ENCODE data around the gene MACROH2A2.
A peak's percentile ranks its signal among the peaks of the same experiment; 100 is the strongest.

MACROH2A2 gene

DNA sequence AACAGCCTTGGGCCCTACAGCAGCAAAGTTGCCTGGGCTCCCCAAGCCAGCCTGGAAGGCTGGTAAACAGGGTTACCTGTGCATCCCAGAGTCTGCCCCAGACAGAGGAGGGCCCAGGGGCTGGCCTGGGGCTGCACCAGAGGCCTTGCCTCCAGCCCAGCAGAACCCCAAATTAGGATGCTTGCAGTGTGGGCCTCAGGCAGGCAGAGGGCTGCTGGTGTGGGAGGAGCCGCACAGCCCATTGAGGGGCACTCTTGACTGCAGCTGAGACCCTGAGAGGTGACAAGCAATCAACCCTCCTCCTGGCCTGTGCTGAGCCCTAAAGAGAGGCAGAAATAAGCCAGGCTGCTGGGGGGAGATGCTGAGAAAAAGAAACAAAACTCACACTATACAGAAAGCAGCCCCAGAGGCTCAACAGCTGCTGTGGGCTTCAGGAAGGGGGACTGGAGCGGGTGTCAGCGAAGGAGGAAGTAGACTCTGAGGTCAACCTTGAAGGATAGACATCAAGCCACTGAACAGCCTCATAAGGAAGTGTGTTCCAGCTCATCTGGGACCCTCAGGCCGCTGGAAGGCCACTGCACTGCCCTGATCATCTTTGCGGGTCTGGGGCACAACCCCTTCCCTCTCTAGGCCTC, 73.4 kb downstream of the MACROH2A2 start:
- no peak for FAIRE-seq
- no peak for DNase-seq (ENCODE audit: insufficient read length, low spot score)

DNA sequence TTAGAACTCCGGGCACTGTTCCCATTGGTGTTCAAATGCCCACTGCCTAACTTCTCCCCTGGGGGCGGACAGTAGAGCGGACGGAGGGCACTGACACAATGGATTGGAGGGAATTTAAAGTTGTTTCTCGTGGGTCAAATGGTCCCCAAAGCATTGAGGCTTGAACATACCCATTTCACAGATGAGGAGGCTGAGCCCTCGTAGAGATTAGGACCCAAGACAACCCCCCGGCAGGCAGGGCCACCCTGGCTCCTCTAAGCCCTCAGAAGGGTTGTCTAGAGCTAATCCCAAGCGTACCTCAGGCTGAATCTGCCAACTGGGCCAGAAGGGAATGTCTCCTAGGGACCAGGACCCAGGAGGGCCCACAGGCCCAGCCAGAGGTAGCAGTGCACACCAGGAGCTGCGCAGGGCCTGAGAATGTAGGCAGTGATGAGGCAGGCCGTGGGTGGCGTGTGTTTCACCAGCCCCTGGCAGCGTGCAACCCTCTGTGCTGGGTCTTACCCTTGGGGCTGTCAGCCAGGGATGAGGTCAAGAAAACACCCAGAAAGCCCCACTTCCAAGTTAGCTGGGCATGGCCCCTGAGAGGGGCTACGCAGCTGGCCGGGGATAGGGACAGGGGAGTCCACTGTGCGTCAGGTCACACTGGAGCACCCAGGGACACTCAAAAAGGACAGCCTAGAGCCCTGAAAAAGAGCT, 74.2 kb downstream of the MACROH2A2 start:
- DNase-seq (ENCODE audit: insufficient read length, low spot score) (no peak), FAIRE-seq (no peak)

DNA sequence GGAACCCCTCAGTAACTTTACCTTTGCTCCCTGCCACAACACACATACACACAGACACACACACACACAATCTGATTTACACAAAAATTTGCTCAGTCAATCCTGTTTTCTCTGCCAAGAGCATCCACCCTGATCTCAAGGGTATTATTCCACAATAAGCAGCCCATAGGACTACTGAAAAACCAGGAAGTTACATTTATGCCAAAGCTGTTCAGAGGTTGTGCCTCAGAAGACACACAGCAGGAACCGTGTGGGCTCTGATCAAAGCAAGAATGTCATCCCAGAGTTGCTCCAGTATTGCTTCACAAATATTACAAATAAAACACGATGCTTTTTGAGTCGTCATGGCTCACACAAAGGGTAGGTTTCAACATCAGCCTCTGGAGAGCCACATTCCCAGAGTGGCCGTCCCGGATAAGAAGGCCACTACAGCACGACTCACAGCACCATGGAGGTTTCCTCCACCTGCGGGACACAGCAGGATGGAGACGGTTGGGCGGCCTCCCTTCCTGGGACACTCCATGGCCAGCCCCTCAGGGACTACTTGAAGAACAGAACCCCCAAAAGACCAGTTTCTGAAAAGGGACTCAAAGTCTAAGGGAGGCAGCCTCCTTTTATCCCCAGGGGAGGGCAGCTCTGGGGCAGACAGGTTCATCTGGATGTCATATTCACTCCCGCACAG, 78.4 kb downstream of the MACROH2A2 start:
- FAIRE-seq (no peak), DNase-seq (ENCODE audit: insufficient read length, low spot score) (no peak)

GRCh38 chr10:70131560-70131937, 78.9 kb downstream of the MACROH2A2 start:
- FAIRE-seq, result no peak
- DNase-seq (ENCODE audit: insufficient read length, low spot score), result no peak

DNA sequence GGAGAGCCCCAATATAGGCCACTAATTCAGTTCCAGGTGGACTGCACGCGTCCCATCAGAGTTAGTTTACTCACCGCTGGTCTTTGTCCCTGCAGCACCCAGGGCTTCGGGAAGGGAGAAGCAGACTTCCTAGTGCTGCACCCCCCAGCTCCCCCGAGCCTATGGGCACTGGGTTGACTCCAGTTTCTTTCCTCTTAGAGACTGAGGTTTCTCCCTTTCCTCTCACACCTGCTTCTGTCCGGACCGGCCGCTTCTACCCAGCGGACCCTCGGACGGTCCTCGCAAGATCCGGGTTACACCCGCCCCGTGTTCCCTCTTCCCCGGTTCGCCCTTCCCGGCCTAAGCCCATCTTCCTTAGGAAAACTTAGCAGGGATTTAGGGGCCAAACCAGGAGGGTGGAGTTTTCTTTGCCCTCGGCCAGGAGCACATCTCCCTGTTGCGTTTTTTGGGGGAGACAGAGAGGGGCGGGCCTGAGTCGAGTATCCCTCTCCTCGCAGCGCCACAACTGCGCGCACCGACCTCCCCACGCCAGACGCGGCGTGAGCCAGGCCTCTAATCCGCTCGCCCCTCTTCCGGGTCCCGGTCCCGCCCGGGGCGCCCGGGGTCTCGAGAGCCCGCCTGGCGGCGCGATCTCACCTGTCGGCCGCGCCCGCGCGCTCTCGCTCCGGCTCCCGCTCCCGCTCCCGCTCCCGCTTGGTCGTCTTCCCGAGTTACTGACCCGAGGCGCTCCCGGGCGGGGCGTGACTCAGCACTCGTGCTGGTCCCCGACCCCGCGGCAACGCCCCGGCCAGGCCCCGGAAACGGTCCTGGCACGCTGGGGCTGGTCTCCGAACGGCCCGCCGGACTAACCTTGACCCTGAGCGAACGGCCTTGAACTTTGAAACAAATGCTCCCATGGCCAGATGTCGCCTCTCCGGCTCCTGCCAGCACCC, 79.7 kb downstream of the MACROH2A2 start, which contains the start of gene AIFM2:
Gene AIFM2 (minus strand): TSS at position 728 of the 932 bp plus-strand sequence. CDS start 8,741 bp downstream, outside the sequence.
- DNase-seq (ENCODE audit: insufficient read length, low spot score), result peak; percentile 76
- FAIRE-seq, result peak; percentile 45

- FAIRE-seq (no peak), DNase-seq (ENCODE audit: insufficient read length, low spot score) (no peak)
Measured at GRCh38 chr10:70135046-70135445, 82.4 kb downstream of the MACROH2A2 start.

DNA sequence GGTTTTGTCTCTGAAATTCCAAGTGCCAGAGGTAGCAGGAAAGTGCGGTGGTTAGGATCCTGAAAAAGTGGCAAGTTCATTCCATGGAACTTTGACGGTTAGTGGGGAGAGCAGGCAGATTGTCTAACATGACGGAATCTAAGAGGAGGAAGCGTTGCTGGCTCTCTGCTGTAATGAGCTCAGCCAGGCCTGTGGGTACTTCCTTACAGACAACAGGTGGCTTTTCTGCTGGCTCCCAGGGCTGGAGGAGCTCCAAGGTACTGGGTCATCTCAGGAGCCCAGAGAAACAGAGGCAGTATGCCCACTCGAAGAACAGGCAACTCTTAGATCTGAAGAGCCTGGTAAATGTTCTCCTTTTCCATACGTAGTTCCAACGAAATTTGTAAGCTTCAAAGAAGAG, 83.0 kb downstream of the MACROH2A2 start:
- FAIRE-seq, result no peak

DNA sequence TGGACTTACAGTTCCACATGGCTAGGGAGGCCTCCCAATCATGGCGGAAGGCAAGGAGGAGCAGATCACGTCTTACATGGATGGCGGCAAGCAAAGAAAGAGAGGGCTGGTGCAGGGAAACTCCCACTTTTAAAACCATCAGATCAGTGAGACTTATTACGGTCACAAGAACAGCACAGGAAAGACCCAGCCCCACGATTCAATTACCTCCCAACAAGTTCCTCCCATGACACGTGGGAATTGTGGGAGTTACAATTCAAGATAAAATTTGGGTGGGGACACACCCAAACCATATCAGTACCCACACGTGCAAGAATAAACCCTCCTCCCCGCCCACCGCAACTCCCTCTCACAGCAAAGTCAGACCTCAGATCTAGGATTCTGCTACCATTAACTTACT, 84.5 kb downstream of the MACROH2A2 start:
- FAIRE-seq (no peak), DNase-seq (ENCODE audit: insufficient read length, low spot score) (no peak)

More for the DNA sequence above, 83.0 kb downstream of the MACROH2A2 start:
- no peak for DNase-seq (ENCODE audit: insufficient read length, low spot score)

DNA sequence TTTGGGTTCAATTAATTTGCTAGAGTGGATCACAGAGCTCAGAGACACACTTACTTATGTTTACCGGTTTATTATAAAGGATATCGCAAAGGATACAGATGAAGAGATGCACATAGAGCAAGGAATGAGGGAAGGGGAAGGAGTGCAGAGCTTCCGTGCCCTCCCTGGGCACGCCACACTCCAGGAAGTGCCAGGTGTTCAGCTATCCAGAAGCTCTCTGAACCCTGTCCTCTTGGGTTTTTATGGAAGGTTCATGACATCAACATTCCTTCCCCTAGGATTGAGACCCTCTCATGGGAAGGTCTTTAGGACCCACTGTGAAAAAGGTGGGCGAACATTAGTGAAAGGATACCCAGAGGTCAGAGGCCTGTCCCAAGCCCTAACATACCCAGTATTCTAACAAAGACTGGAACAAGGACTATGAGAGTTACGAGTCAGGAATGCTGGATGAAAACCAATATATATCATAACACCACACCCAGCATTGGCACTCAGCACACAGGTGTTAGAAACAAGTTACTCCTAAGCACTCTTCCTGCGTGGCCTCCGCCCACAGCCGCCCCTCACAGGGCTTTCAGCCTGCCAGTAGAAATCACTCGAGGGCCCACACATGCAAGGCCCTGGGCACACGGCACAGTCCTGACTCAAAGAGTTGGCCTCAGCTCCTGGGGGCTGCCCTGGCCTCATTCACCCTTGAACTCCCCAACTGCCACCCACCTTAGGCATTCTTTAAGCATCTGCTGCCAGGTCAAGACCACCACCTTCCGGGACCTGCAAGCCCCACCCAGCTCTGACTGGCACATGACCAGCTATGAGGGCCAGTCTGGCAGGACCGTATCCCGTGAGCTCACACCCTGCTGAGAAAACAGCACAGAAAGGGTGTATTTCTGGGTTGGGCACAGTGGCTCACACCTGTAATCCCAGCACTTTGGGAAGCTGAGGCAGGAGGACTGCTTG, 85.6 kb downstream of the MACROH2A2 start:
- DNase-seq (ENCODE audit: insufficient read length, low spot score) (no peak), FAIRE-seq (no peak)

- FAIRE-seq (no peak), DNase-seq (ENCODE audit: insufficient read length, low spot score) (no peak)
Measured at GRCh38 chr10:70139151-70139996, 86.7 kb downstream of the MACROH2A2 start.

GRCh38 chr10:70139997-70140250, 87.3 kb downstream of the MACROH2A2 start:
- FAIRE-seq, result no peak
- no peak for DNase-seq (ENCODE audit: insufficient read length, low spot score)

DNA sequence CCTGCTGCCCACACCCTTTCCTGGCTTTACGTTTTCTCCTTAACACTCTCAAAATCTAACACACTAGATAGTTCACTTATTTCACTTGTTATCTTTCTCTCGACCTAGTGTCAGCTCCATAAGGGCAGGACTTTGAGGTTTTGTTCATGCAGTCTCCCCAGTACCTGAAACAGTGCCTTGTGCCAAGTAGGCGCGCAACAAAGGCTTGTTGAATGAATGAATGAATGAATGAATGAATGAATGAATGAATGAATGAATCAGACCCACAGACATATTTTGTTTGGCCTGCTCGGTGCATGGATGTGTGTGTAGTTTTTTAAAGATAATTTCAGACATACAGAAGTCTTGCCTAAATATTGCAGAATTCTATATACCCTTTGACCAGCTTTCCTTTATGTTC, 87.7 kb downstream of the MACROH2A2 start:
- DNase-seq (ENCODE audit: insufficient read length, low spot score) (no peak), FAIRE-seq (no peak)

DNA sequence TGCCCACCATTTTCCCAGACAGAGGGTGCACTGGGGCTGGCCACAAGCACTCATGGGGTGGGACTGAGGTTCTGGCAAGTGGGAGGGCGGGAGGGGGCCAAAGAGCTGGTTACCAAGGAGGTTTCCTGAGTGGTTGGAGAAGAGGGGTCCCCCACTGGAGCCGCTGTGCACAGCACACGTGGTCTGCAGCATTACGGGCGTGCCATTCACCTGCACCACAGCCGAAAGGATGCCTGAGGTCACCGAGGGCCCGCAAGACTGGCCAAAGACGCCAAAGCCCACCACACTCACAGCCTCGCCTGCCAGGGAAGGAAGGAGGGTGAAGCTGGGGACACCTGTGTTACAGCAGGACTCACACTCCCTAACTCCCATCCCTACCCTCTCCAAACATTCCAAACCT, 89.9 kb downstream of the MACROH2A2 start:
- FAIRE-seq (no peak), DNase-seq (ENCODE audit: insufficient read length, low spot score) (no peak)

DNA sequence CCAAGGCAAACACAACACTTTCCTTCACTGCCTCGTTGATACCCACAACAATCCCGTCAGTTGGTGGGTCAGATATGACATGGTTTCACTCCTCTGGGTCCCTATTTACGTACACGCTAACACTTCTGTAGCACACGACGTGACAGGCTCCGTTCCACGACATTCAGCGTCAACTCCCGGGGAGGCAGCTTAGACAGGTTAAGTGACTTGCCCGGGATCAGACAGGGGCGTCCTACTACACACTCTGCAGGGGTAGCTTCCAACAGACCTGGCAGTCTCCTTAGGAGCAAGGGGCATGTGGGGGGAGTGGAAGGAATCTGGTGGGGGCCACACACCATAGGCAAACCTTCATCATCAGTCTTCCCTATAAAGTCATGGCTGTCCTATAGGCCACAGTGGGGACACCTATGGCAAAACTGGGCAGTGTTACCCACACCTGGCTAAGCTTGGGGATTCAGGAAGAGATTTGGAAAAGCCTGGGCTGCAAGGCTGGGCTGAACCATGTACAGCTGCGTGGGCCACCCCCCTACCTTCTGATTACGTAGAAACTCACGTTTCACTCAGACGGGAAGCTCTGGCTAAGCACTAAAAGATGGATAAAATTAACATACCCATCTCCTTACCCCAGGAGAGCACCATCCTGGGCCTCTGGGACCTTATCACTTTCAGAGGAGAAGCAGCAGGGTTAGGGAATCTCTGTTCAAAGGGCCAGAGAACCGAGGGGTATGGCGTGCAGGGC, 91.9 kb downstream of the MACROH2A2 start:
- FAIRE-seq (no peak), DNase-seq (ENCODE audit: insufficient read length, low spot score) (no peak)

GRCh38 chr10:70145166-70145665, 92.6 kb downstream of the MACROH2A2 start:
- DNase-seq (ENCODE audit: insufficient read length, low spot score) (peak; percentile 36), FAIRE-seq (peak; percentile 21)

GRCh38 chr10:70145666-70146488, 93.2 kb downstream of the MACROH2A2 start:
- DNase-seq (ENCODE audit: insufficient read length, low spot score) (peak; percentile 71), FAIRE-seq (peak; percentile 54)

Data from GM19239 (cell line).